ENCODE measurements around the gene ENPP1.

Gene ENPP1

GRCh38 chr6:131807644-131808459, at the start of gene ENPP1:
ENPP1 (plus strand) TSS chr6:131808020; CDS start chr6:131808036, 16 bp downstream.
- no peaks in the 10 kb centered on the region for H3K9me3 ChIP-seq
- H3K4me1 ChIP-seq (ENCODE audit: control insufficient read depth in 1 of 2, insufficient read depth in 1 of 2, low read depth in 1 of 2, low read length in 1 of 2), result peaks cover 0 to 4% of the 10 kb centered on the region in 2 experiments
- TF ChIP-seq CTCF (IDR thresholded peaks at IDR 0.05), result no peak
- H3K36me3 ChIP-seq, result no peaks in the 10 kb centered on the region
- no peak within 1 kb of the TSS for H3K27ac ChIP-seq
- H3K27me3 ChIP-seq, result peaks cover 68% of the 10 kb centered on the region
- no peak within 1 kb of the TSS for H3K4me3 ChIP-seq (ENCODE audit: low read depth in 1 of 2, low read length in 1 of 2)

GRCh38 chr6:131758920-131759319, 48.9 kb upstream of the ENPP1 start:
- no peaks in the 10 kb centered on the region for H3K9me3 ChIP-seq
- H3K4me3 ChIP-seq (ENCODE audit: low read depth in 1 of 2, low read length in 1 of 2), result no peak overlapping the region
- H3K27ac ChIP-seq, result no peak overlapping the region
- no peaks in the 10 kb centered on the region for H3K36me3 ChIP-seq
- no peak for TF ChIP-seq CTCF (IDR thresholded peaks at IDR 0.05)
- no peaks in the 10 kb centered on the region for H3K27me3 ChIP-seq
- H3K4me1 ChIP-seq (ENCODE audit: control insufficient read depth in 1 of 2, insufficient read depth in 1 of 2, low read depth in 1 of 2, low read length in 1 of 2), result no peaks in the 10 kb centered on the region

GRCh38 chr6:131761060-131761761, 46.6 kb upstream of the ENPP1 start:
- Histone ChIP-seq H3K27ac (no peak overlapping the region), H3K9me3 (no peaks in the 10 kb centered on the region), H3K36me3 (no peaks in the 10 kb centered on the region), H3K4me3 (ENCODE audit: low read depth in 1 of 2, low read length in 1 of 2) (no peak overlapping the region), H3K27me3 (no peaks in the 10 kb centered on the region), H3K4me1 (ENCODE audit: control insufficient read depth in 1 of 2, insufficient read depth in 1 of 2, low read depth in 1 of 2, low read length in 1 of 2) (no peaks in the 10 kb centered on the region)
- no peak for TF ChIP-seq CTCF (IDR thresholded peaks at IDR 0.05)

GRCh38 chr6:131761762-131762067, 46.1 kb upstream of the ENPP1 start:
- Histone ChIP-seq H3K27me3 (no peaks in the 10 kb centered on the region), H3K4me1 (ENCODE audit: control insufficient read depth in 1 of 2, insufficient read depth in 1 of 2, low read depth in 1 of 2, low read length in 1 of 2) (no peaks in the 10 kb centered on the region), H3K9me3 (no peaks in the 10 kb centered on the region), H3K4me3 (ENCODE audit: low read depth in 1 of 2, low read length in 1 of 2) (no peak overlapping the region), H3K36me3 (no peaks in the 10 kb centered on the region), H3K27ac (no peak overlapping the region)
- TF ChIP-seq CTCF (IDR thresholded peaks at IDR 0.05), result no peak

GRCh38 chr6:131762984-131763383, 44.8 kb upstream of the ENPP1 start:
- no peak for TF ChIP-seq CTCF (IDR thresholded peaks at IDR 0.05)
- Histone ChIP-seq H3K27me3 (no peaks in the 10 kb centered on the region), H3K27ac (no peak overlapping the region), H3K4me1 (ENCODE audit: control insufficient read depth in 1 of 2, insufficient read depth in 1 of 2, low read depth in 1 of 2, low read length in 1 of 2) (no peaks in the 10 kb centered on the region), H3K36me3 (no peaks in the 10 kb centered on the region), H3K4me3 (ENCODE audit: low read depth in 1 of 2, low read length in 1 of 2) (no peak overlapping the region), H3K9me3 (no peaks in the 10 kb centered on the region)
